ENCODE results near the gene PPM1L.

GRCh38 chr3:160754371-160754854 is 1.6 kb upstream of the PPM1L start:
- TF ChIP-seq CTCF (IDR thresholded peaks at IDR 0.05), result no peak
- no peak for TF ChIP-seq EZH2 (IDR thresholded peaks at IDR 0.05; ENCODE audit: borderline replicate concordance, insufficient read depth, low read depth, low read length, poor library complexity, severe bottlenecking)

Data from B cell (primary cell).